ENCODE data around the gene MRTFB.

The MRTFB gene

GRCh38 chr16:14132696-14133048, 61.6 kb downstream of the MRTFB start:
- peak overlapping the region in 1 of 2 experiments; percentile 27 for H3K4me3 ChIP-seq (ENCODE audit: insufficient read depth in 1 of 2, low read depth in 1 of 2, low read length in 2 of 2)
- no peak overlapping the region for H3K4me2 ChIP-seq (ENCODE audit: low read length, poor library complexity, severe bottlenecking)
- H3K18ac ChIP-seq (ENCODE audit: low read depth in 1 of 2, low read length in 2 of 2), result no peak overlapping the region
- DNase-seq, result peak; percentile 38
- no peaks in the 10 kb centered on the region for H3K27me3 ChIP-seq (ENCODE audit: control insufficient read depth in 1 of 2, insufficient read depth in 1 of 2, low read length in 2 of 2)
- no peak overlapping the region for H2BK5ac ChIP-seq (ENCODE audit: low read depth, low read length, poor library complexity, severe bottlenecking)
- H2BK12ac ChIP-seq (ENCODE audit: low read length in 2 of 2), result no peak overlapping the region
- H4K91ac ChIP-seq (ENCODE audit: low read length), result no peak overlapping the region
- no peaks in the 10 kb centered on the region for H3K4me1 ChIP-seq (ENCODE audit: control insufficient read depth, insufficient read depth, low read depth, low read length)
- H2AFZ ChIP-seq (ENCODE audit: low read depth, low read length), result no peak overlapping the region
- 89% methylated on average over 3 of the region's 4 CpGs for WGBS
- no peak overlapping the region for H2BK15ac ChIP-seq (ENCODE audit: low read depth, poor library complexity, severe bottlenecking)
- peaks cover 28% of the 10 kb centered on the region for H3K79me1 ChIP-seq (replicated peaks; ENCODE audit: low read length, poor library complexity, severe bottlenecking)
- no peak overlapping the region for H3K4ac ChIP-seq (ENCODE audit: low read depth in 1 of 2, low read length in 2 of 2)
- H2BK120ac ChIP-seq (ENCODE audit: low read depth, low read length), result no peak overlapping the region
- H3K9ac ChIP-seq (ENCODE audit: low read length), result peak overlapping the region; percentile 69
- no peak overlapping the region for H3K27ac ChIP-seq (ENCODE audit: low read length, poor library complexity, severe bottlenecking)
- H3K14ac ChIP-seq (ENCODE audit: low read length in 2 of 2), result no peak overlapping the region
- H3K23ac ChIP-seq (ENCODE audit: low read length in 2 of 2), result no peak overlapping the region
- H3K9me3 ChIP-seq (ENCODE audit: control insufficient read depth, low read length), result no peaks in the 10 kb centered on the region
- no peak overlapping the region for H4K8ac ChIP-seq (ENCODE audit: low read length)
- H2AK5ac ChIP-seq (ENCODE audit: low read length, severe bottlenecking), result no peak overlapping the region
- peaks cover 0 to 2% of the 10 kb centered on the region in 2 experiments for H3K36me3 ChIP-seq (ENCODE audit: control insufficient read depth in 1 of 2, insufficient read depth in 2 of 2, low read depth in 1 of 2, low read length in 2 of 2)

GRCh38 chr16:14133907-14134306, 62.8 kb downstream of the MRTFB start:
- no peak for DNase-seq
- no CpG with 5 or more reads among the region's 1 CpG for WGBS
- Histone ChIP-seq H3K9ac (ENCODE audit: low read length) (peak overlapping the region; percentile 69), H2AFZ (ENCODE audit: low read depth, low read length) (no peak overlapping the region), H3K36me3 (ENCODE audit: control insufficient read depth in 1 of 2, insufficient read depth in 2 of 2, low read depth in 1 of 2, low read length in 2 of 2) (peaks cover 0 to 2% of the 10 kb centered on the region in 2 experiments), H3K27ac (ENCODE audit: low read length, poor library complexity, severe bottlenecking) (no peak overlapping the region), H2BK120ac (ENCODE audit: low read depth, low read length) (no peak overlapping the region), H2BK5ac (ENCODE audit: low read depth, low read length, poor library complexity, severe bottlenecking) (no peak overlapping the region), H3K18ac (ENCODE audit: low read depth in 1 of 2, low read length in 2 of 2) (no peak overlapping the region), H3K4me3 (ENCODE audit: insufficient read depth in 1 of 2, low read depth in 1 of 2, low read length in 2 of 2) (no peak overlapping the region), H3K4me1 (ENCODE audit: control insufficient read depth, insufficient read depth, low read depth, low read length) (no peaks in the 10 kb centered on the region), H4K91ac (ENCODE audit: low read length) (no peak overlapping the region), H3K4me2 (ENCODE audit: low read length, poor library complexity, severe bottlenecking) (no peak overlapping the region), H3K14ac (ENCODE audit: low read length in 2 of 2) (no peak overlapping the region), H3K9me3 (ENCODE audit: control insufficient read depth, low read length) (no peaks in the 10 kb centered on the region), H2BK12ac (ENCODE audit: low read length in 2 of 2) (no peak overlapping the region), H3K4ac (ENCODE audit: low read depth in 1 of 2, low read length in 2 of 2) (no peak overlapping the region), H2BK15ac (ENCODE audit: low read depth, poor library complexity, severe bottlenecking) (no peak overlapping the region), H2AK5ac (ENCODE audit: low read length, severe bottlenecking) (no peak overlapping the region), H3K27me3 (ENCODE audit: control insufficient read depth in 1 of 2, insufficient read depth in 1 of 2, low read length in 2 of 2) (no peaks in the 10 kb centered on the region), H4K8ac (ENCODE audit: low read length) (no peak overlapping the region), H3K79me1 (replicated peaks; ENCODE audit: low read length, poor library complexity, severe bottlenecking) (peaks cover 22% of the 10 kb centered on the region), H3K23ac (ENCODE audit: low read length in 2 of 2) (no peak overlapping the region)

GRCh38 chr16:14135704-14136103, 64.6 kb downstream of the MRTFB start:
- Histone ChIP-seq H2AFZ (ENCODE audit: low read depth, low read length) (no peak overlapping the region), H3K79me1 (replicated peaks; ENCODE audit: low read length, poor library complexity, severe bottlenecking) (peaks cover 23% of the 10 kb centered on the region), H3K27me3 (ENCODE audit: control insufficient read depth in 1 of 2, insufficient read depth in 1 of 2, low read length in 2 of 2) (no peaks in the 10 kb centered on the region), H3K4me3 (ENCODE audit: insufficient read depth in 1 of 2, low read depth in 1 of 2, low read length in 2 of 2) (no peak overlapping the region), H3K18ac (ENCODE audit: low read depth in 1 of 2, low read length in 2 of 2) (no peak overlapping the region), H2BK15ac (ENCODE audit: low read depth, poor library complexity, severe bottlenecking) (no peak overlapping the region), H3K14ac (ENCODE audit: low read length in 2 of 2) (no peak overlapping the region), H3K36me3 (ENCODE audit: control insufficient read depth in 1 of 2, insufficient read depth in 2 of 2, low read depth in 1 of 2, low read length in 2 of 2) (peaks cover 3 to 12% of the 10 kb centered on the region in 2 experiments), H3K9ac (ENCODE audit: low read length) (no peak overlapping the region), H4K8ac (ENCODE audit: low read length) (no peak overlapping the region), H3K4me2 (ENCODE audit: low read length, poor library complexity, severe bottlenecking) (no peak overlapping the region), H3K23ac (ENCODE audit: low read length in 2 of 2) (no peak overlapping the region), H3K4me1 (ENCODE audit: control insufficient read depth, insufficient read depth, low read depth, low read length) (no peaks in the 10 kb centered on the region), H3K27ac (ENCODE audit: low read length, poor library complexity, severe bottlenecking) (no peak overlapping the region), H2AK5ac (ENCODE audit: low read length, severe bottlenecking) (no peak overlapping the region), H2BK5ac (ENCODE audit: low read depth, low read length, poor library complexity, severe bottlenecking) (no peak overlapping the region), H3K4ac (ENCODE audit: low read depth in 1 of 2, low read length in 2 of 2) (no peak overlapping the region), H2BK12ac (ENCODE audit: low read length in 2 of 2) (no peak overlapping the region), H2BK120ac (ENCODE audit: low read depth, low read length) (no peak overlapping the region), H3K9me3 (ENCODE audit: control insufficient read depth, low read length) (peaks cover 7% of the 10 kb centered on the region), H4K91ac (ENCODE audit: low read length) (no peak overlapping the region)
- 97% methylated on average over 5 of the region's 5 CpGs for WGBS
- DNase-seq, result no peak

- no peak overlapping the region for H3K9ac ChIP-seq (ENCODE audit: low read length)
- H3K36me3 ChIP-seq (ENCODE audit: control insufficient read depth in 1 of 2, insufficient read depth in 2 of 2, low read depth in 1 of 2, low read length in 2 of 2), result peaks cover 3 to 26% of the 10 kb centered on the region in 2 experiments
- no peak overlapping the region for H2BK15ac ChIP-seq (ENCODE audit: low read depth, poor library complexity, severe bottlenecking)
- H2AK5ac ChIP-seq (ENCODE audit: low read length, severe bottlenecking), result no peak overlapping the region
- no peak overlapping the region for H4K8ac ChIP-seq (ENCODE audit: low read length)
- DNase-seq, result no peak
- H3K9me3 ChIP-seq (ENCODE audit: control insufficient read depth, low read length), result peaks cover 7% of the 10 kb centered on the region
- no peak overlapping the region for H2BK120ac ChIP-seq (ENCODE audit: low read depth, low read length)
- no peaks in the 10 kb centered on the region for H3K4me1 ChIP-seq (ENCODE audit: control insufficient read depth, insufficient read depth, low read depth, low read length)
- no peak overlapping the region for H3K4me2 ChIP-seq (ENCODE audit: low read length, poor library complexity, severe bottlenecking)
- H2AFZ ChIP-seq (ENCODE audit: low read depth, low read length), result no peak overlapping the region
- H3K4ac ChIP-seq (ENCODE audit: low read depth in 1 of 2, low read length in 2 of 2), result no peak overlapping the region
- WGBS, result no CpG with 5 or more reads among the region's 1 CpG
- H3K18ac ChIP-seq (ENCODE audit: low read depth in 1 of 2, low read length in 2 of 2), result no peak overlapping the region
- H2BK12ac ChIP-seq (ENCODE audit: low read length in 2 of 2), result no peak overlapping the region
- no peak overlapping the region for H3K4me3 ChIP-seq (ENCODE audit: insufficient read depth in 1 of 2, low read depth in 1 of 2, low read length in 2 of 2)
- peaks cover 21% of the 10 kb centered on the region for H3K79me1 ChIP-seq (replicated peaks; ENCODE audit: low read length, poor library complexity, severe bottlenecking)
- no peaks in the 10 kb centered on the region for H3K27me3 ChIP-seq (ENCODE audit: control insufficient read depth in 1 of 2, insufficient read depth in 1 of 2, low read length in 2 of 2)
- H3K23ac ChIP-seq (ENCODE audit: low read length in 2 of 2), result no peak overlapping the region
- H2BK5ac ChIP-seq (ENCODE audit: low read depth, low read length, poor library complexity, severe bottlenecking), result no peak overlapping the region
- H3K27ac ChIP-seq (ENCODE audit: low read length, poor library complexity, severe bottlenecking), result no peak overlapping the region
- H3K14ac ChIP-seq (ENCODE audit: low read length in 2 of 2), result no peak overlapping the region
- no peak overlapping the region for H4K91ac ChIP-seq (ENCODE audit: low read length)
These were observed 68.8 kb downstream of the MRTFB start for GRCh38 chr16:14139872-14140271.

Data from mesenchymal stem cell (in vitro differentiated cells and primary cell).